Endodermal cell (in vitro differentiated cells): Measurements from ENCODE around the gene NEDD1. TPM values are rescaled to one million over a fixed set of nuclear protein-coding genes. Genes with fewer than 3 reads are reported as not detected.

Experiments
- DNase-seq: peaks from one replicate; pipeline ENCODE4 v3.0.0-alpha.2; 2017
- H3K27ac ChIP-seq: 2 replicates; pipeline ENCODE4 v1.5.1; 2013; ENCODE audit warnings: mild to moderate bottlenecking, low read depth, low read length, moderate library complexity
- H3K27me3 ChIP-seq: 2 replicates; pipeline ENCODE4 v1.6.1; 2013; ENCODE audit warnings: mild to moderate bottlenecking, low read length, moderate library complexity; ENCODE audit not compliant: insufficient read depth, control insufficient read depth, poor library complexity, severe bottlenecking
- H3K36me3 ChIP-seq: 2 replicates; pipeline ENCODE4 v1.7.0; 2013; ENCODE audit warnings: mild to moderate bottlenecking, low read length, moderate library complexity; ENCODE audit not compliant: control insufficient read depth, insufficient read depth
- H3K4me1 ChIP-seq: one replicate; pipeline ENCODE4 v1.7.0; 2013; ENCODE audit warnings: low read length; ENCODE audit not compliant: control insufficient read depth, insufficient read depth
- H3K4me3 ChIP-seq: 2 replicates; pipeline ENCODE4 v1.5.1; 2013; ENCODE audit warnings: mild to moderate bottlenecking, low read length, moderate library complexity
- H3K9ac ChIP-seq: 2 replicates; pipeline ENCODE4 v1.6.1; 2013; ENCODE audit warnings: mild to moderate bottlenecking, low read length, moderate library complexity; ENCODE audit not compliant: poor library complexity, severe bottlenecking; ENCODE audit errors: extremely low read depth
- H3K9me3 ChIP-seq: 2 replicates; pipeline ENCODE4 v1.6.1; 2013; ENCODE audit warnings: mild to moderate bottlenecking, low read length, moderate library complexity; ENCODE audit not compliant: control insufficient read depth
- H3K27ac Mint-ChIP-seq: 2 replicates; pipeline ENCODE4 v1.8.0; 2020; ENCODE audit warnings: mixed read lengths
- H3K27me3 Mint-ChIP-seq: 2 replicates; pipeline ENCODE4 v1.8.0; 2021; ENCODE audit warnings: mild to moderate bottlenecking, mixed read lengths; ENCODE audit not compliant: insufficient read depth
- H3K36me3 Mint-ChIP-seq: 2 replicates; pipeline ENCODE4 v1.8.0; 2020; ENCODE audit warnings: low read depth, mixed read lengths
- H3K4me1 Mint-ChIP-seq: 2 replicates; pipeline ENCODE4 v1.8.0; 2020; ENCODE audit warnings: mixed read lengths
- H3K4me3 Mint-ChIP-seq: 2 replicates; pipeline ENCODE4 v1.8.0; 2020; ENCODE audit warnings: mild to moderate bottlenecking, moderate library complexity, mixed read lengths
- H3K9me3 Mint-ChIP-seq: 2 replicates; pipeline ENCODE4 v1.8.0; 2020; ENCODE audit warnings: mild to moderate bottlenecking, mixed read lengths
- WGBS, 2 experiments: methylation state at CpG; one replicate each; pipeline versions ENCODE4 v1.1.5 to v1.1.7; 2013; ENCODE audit warnings: missing lambda C conversion rate in 2 of 2, mixed read lengths in 1 of 2; ENCODE audit not compliant: insufficient coverage in 1 of 2, insufficient read length in 1 of 2; 5-methylcytosine and 5-hydroxymethylcytosine counted together
- total RNA-seq, 2 donors: library from RNA; stranded (reverse); fragmentation: NEBNext Ultra II Directional in 1 of 2; extraction: Animal tissue kit (Norgen Biotek cat#: 25700) in 1 of 2; gene quantifications; 2 replicates in 1 of 2; 3 replicates in 1 of 2; pipeline ENCODE4 v1.2.1, GENCODE V29; 2021
- TF ChIP-seq, protein P1 (sequence below): fragments of 200-600 bp; sonication (generic); conservative IDR thresholded peaks from 2 replicates; pipeline ENCODE4 v1.5.0; 2021; ENCODE audit warnings: antibody characterized with exemption, mild to moderate bottlenecking

NEDD1 gene
- total RNA-seq, 2 donors from 2014 or later = 34.6 to 42.1 TPM

DNA sequence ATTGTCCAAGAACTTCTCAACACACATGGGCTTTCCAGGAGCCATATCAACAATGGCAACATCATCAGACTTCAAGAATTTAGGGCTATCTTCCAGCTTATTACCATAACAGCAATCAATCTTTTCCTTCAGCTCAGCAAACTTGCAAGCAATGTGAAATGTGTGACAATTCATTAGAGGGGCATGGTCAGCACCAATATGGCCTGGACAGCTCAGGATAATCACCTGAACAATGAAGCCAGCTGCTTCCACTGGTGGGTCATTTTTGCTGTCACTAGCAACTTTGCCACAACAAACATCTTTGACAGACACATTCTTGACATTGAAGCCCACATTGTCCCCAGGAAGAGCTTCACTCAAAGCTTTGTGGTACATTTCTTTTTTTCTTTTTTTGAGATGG, 5.9 kb upstream of the NEDD1 start:
- Histone ChIP-seq H3K4me1 (no peaks in the 10 kb centered on the region), H3K27ac (no peak overlapping the region), H3K9ac (no peak overlapping the region), H3K4me3 (no peak overlapping the region), H3K27me3 (no peaks in the 10 kb centered on the region), H3K9me3 (no peaks in the 10 kb centered on the region), H3K36me3 (no peaks in the 10 kb centered on the region)
- H3K36me3 Mint-ChIP-seq = no peaks in the 10 kb centered on the region
- no peak for DNase-seq
- no peaks in the 10 kb centered on the region for H3K4me1 Mint-ChIP-seq
- no peaks in the 10 kb centered on the region for H3K9me3 Mint-ChIP-seq
- H3K4me3 Mint-ChIP-seq = no peak overlapping the region
- no peaks in the 10 kb centered on the region for H3K27me3 Mint-ChIP-seq
- no peak overlapping the region for H3K27ac Mint-ChIP-seq
- TF ChIP-seq, protein P1, sequence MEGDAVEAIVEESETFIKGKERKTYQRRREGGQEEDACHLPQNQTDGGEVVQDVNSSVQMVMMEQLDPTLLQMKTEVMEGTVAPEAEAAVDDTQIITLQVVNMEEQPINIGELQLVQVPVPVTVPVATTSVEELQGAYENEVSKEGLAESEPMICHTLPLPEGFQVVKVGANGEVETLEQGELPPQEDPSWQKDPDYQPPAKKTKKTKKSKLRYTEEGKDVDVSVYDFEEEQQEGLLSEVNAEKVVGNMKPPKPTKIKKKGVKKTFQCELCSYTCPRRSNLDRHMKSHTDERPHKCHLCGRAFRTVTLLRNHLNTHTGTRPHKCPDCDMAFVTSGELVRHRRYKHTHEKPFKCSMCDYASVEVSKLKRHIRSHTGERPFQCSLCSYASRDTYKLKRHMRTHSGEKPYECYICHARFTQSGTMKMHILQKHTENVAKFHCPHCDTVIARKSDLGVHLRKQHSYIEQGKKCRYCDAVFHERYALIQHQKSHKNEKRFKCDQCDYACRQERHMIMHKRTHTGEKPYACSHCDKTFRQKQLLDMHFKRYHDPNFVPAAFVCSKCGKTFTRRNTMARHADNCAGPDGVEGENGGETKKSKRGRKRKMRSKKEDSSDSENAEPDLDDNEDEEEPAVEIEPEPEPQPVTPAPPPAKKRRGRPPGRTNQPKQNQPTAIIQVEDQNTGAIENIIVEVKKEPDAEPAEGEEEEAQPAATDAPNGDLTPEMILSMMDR = no peak

DNA sequence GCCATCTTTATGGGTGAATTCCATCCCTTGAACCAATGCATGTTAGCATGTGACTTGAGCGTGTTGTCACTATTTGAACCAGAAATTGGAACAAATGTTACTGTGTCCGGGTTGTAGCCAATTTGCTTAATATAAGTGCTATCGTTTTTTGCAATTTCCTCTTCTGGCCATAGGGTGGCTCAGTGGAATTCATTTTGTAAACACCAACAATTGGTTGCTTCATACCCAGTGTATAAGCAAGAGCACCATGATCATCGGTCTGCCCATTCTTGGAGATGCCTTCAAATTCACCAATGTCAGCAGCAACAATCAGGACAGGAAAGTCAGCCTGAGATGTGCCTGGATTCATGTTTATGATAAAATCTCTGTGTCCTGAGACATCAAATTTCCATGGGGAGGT, 5.0 kb upstream of the NEDD1 start:
- Histone ChIP-seq H3K4me3 (no peak overlapping the region), H3K9ac (no peak overlapping the region), H3K27me3 (no peaks in the 10 kb centered on the region), H3K36me3 (no peaks in the 10 kb centered on the region), H3K4me1 (no peaks in the 10 kb centered on the region), H3K27ac (no peak overlapping the region), H3K9me3 (no peaks in the 10 kb centered on the region)
- TF ChIP-seq, protein P1 = peak; percentile 17
- Mint-ChIP-seq H3K4me3 (no peak overlapping the region), H3K36me3 (no peaks in the 10 kb centered on the region), H3K4me1 (no peaks in the 10 kb centered on the region), H3K27ac (no peak overlapping the region), H3K9me3 (no peaks in the 10 kb centered on the region), H3K27me3 (no peaks in the 10 kb centered on the region)
- DNase-seq = no peak
- WGBS, 2 experiments = 89 to 96% methylated on average over 4 of the region's 4 CpGs

DNA sequence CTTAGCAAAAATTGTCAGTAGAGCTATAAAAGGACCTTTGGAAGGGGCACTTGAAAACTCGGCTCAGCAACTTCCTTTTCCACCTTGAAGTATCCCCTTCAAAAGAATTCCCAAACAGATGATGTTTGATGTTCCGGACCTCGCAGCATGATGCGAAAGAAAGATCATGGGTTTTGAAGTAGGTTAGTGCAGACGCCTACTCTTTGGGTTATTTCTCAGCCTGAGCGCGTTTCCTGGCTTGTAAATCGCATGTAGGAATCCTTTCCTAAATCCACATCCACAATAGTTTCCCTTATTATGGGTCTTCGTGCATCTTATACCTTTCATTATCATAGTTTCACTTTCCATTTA, 584 bp upstream of the NEDD1 start:
- peaks cover 19% of the 10 kb centered on the region for H3K4me1 Mint-ChIP-seq
- Histone ChIP-seq H3K27me3 (no peaks in the 10 kb centered on the region), H3K36me3 (peaks cover 6% of the 10 kb centered on the region), H3K4me3 (peak overlapping the region; percentile 93), H3K9ac (peak overlapping the region; percentile 12), H3K27ac (peak overlapping the region; percentile 5), H3K4me1 (no peaks in the 10 kb centered on the region), H3K9me3 (no peaks in the 10 kb centered on the region)
- TF ChIP-seq, protein P1 = no peak
- no peaks in the 10 kb centered on the region for H3K36me3 Mint-ChIP-seq
- DNase-seq = no peak
- H3K9me3 Mint-ChIP-seq = no peaks in the 10 kb centered on the region
- no peaks in the 10 kb centered on the region for H3K27me3 Mint-ChIP-seq
- 90 to 91% methylated on average over 9 of the region's 9 CpGs for WGBS, 2 experiments
- peak overlapping the region; percentile 90 for H3K4me3 Mint-ChIP-seq
- peak overlapping the region; percentile 92 for H3K27ac Mint-ChIP-seq
